HG03064 (cell line): ENCODE results near the gene MAPKAP1.
"Not testable (repeated sequence)": the region's sequence is repeated elsewhere in the genome, so short reads cannot be mapped to it uniquely, and the experiment has no call there.

Experiments used
- ATAC-seq: cut with Tn5 transposase; IDR thresholded peaks from one replicate; pipeline ENCODE4 v1.9.1; 2021; ENCODE audit warnings: low read depth; ENCODE audit not compliant: unreplicated experiment

MAPKAP1 gene

DNA sequence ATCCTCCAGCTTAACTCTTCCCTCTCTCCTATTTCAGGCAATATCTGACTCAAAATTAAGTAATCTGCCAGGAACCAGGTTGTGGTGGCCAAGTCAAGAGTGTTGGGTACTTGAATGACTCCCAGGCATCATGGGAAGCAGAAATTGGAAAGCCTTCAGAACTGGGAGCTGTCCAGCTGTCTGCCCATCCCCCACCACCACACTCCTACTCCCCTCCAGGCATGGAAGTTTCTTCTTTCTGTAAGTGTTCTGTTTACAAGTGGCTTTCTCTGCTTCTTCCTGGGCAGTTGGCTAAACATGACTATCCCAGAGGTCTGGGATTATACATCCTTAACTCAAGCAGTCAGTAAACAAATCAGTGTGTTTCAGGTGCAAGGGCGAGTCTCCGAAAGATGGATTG is 25.6 kb upstream of the MAPKAP1 start:
- no peak for ATAC-seq

DNA sequence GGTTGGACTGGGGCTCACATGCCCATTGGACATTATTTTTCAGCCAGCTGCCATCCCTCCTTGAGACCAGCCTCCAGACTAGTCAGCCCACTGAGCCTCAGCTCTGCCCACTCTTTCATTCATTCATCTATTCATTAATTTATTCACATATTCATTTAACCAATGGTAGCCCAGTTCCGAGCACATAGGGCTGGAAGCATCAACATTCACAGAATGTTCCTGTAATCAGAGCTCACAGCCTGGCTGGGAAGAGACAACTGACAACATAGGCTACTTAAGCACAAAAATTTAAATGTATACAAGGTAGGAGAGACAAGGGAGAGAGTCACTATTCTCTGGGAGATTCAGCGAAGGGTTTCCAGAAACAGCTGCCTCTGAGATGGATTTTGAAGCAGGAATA is 23.2 kb upstream of the MAPKAP1 start:
- ATAC-seq: no peak

DNA sequence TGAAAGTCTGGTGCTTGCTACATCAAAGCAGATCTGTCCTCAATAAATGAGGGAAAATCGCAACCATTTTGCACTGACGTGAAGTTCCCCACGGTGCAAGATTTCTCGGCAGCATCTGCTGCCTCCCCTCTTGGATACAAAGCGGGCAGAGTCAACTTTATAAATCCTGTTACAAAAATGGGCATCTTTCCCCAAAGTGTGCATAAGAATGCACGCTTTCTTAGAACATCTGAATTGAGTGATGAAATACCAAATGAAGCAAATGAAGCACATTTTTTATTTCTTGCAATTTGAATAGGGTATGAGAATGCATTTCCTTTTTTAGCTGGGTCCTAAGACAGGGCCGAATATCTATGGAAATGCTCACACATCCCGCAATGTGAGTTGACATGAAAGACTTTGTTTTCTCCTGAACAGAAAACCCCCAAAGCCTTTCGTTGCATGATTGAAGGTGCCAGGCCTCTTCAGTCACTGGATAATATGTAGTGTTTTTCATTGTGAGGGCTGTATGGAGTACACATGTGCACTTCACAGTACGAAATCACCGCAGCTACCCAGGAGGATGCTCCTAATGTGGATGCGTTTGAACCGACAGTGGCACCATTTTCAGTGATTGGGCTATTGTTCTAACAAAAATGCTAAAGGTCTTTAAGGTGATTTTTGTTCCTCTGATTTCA is 19.6 kb upstream of the MAPKAP1 start:
- no peak for ATAC-seq

DNA sequence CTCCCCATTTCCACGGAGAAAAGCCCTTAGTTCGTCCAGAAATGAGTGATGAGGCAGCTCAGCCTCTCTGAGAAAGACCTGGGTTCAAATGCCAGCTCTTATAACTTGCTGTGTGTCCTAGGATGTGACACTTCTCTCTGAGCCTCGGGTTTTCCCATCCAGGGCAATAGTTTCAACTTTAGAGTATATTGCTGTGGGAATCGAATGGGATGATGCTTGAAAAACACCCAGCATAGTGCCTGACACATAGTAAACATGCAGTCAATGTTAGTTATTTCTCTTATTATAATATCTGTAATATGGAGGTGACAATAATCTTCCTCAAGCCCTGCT is 430 bp upstream of the MAPKAP1 start:
- ATAC-seq: peak; percentile 15

DNA sequence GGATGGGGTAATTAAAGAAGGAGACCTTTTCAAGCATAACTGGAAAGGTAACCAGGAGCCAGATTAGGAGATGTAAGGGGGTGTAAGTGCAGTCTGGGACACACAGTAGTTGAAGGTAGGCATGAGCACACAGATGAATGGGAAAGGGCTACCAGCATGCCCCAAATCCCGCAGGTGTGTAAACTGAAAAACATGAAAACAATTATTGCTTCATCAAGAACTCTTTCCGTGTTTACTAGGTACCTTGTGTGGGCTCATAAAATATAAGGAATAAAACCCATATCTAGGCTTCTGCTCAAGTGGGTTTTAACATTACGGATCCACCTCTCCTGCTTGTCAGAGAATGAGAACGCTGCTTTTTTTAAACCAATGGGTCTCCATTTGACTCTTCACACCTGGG is 1.1 kb downstream of the MAPKAP1 start:
- ATAC-seq: no peak

DNA sequence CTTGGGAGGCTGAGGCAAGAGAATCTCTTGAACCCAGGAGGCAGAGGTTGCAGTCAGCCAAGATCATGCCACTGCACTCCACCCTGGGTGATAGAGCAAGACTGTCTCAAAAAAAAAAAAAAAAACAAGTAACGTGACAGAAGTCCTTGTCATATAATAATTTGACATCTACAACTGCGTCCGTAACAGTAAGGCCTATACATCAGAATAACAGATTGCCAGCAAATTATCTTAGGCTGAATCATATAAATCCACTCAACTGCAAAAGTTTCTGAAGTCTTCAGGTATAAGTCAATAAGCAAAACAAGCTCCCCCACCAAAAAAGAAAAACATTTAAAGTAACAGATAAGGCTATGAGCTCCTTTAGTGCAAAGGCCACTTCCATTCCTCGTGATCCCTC is 3.3 kb downstream of the MAPKAP1 start:
- ATAC-seq: no peak

DNA sequence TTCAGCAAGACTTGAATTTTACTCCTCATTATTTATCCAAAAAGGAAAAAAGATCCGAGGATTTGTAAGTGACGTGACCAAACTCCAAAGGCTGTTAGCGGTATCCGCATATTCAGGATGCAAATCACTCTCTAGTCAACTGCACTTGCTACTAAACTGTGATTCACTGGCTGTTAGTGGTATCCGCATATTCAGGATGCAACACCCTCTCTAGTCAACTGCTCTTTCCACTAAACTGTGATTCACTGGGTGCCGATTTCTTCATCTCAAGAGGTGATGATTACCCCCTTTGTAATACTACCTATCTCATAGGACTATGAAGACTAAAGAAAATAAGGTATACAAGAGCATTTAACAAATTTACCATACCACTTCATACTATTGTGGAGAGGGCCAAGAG is 5.7 kb downstream of the MAPKAP1 start:
- ATAC-seq: no peak

DNA sequence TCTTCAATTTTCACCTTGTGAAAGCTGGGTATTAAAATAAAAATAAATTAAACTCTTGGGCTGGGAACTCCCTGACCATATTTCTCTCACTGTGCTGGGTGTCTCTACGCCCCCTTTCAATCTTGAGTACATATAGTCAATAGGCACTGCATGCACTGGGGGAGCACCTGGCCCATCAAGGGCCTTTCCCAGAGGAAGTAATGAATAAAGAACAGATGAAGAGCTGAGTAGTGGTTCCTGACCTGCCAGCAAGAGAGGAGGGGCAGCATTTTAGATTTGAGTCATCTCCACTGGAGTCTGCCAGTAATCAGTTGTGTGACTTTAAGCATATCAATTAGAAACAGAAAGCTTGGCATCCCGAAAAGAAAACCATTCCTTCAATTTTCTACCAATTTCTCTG is 6.2 kb downstream of the MAPKAP1 start:
- ATAC-seq: peak; percentile 66

DNA sequence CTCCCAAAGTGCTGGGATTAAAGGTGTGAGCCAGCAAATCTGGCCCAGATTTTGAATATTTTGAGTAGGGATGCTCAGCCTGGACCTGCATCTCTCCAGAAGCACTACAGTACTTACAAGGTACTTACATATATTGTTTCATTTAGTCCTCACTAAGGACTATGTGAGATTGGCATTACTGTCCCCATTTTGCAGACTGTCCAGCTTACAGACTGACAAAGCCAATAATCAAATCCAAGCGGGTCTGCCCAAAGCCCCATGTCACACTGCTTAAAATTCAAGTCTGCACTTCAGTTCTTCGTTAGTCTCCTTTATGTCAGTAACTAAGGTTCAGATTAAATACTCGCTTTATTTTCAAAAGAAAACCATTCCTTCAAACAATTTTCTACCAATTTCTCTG is 7.1 kb downstream of the MAPKAP1 start:
- no peak for ATAC-seq

DNA sequence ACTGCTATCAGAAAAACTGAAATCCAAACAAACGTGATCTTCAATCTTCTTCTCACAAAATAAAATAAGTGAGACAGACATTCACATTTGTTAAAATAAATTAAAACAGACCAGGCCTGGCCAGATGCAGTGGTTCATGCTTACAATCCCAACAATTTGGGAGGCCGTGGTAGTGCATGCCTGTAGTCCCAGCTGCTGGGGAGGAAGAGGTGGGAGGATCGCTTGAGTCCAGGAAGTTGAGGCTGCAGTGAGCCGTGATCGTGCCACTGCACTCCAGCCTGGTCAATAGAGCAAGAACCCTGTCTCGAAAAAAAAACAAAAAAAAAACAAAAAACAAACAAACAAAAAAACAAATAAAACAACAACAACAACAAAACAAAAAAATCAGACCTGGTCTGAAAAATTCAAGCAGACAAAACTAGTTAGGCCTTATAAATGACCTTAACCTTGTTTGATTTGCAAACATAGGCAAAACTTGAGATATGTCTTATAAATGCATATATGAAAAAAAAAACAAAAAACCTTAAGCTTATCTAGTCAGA is 10.8 kb downstream of the MAPKAP1 start:
- ATAC-seq: no peak

DNA sequence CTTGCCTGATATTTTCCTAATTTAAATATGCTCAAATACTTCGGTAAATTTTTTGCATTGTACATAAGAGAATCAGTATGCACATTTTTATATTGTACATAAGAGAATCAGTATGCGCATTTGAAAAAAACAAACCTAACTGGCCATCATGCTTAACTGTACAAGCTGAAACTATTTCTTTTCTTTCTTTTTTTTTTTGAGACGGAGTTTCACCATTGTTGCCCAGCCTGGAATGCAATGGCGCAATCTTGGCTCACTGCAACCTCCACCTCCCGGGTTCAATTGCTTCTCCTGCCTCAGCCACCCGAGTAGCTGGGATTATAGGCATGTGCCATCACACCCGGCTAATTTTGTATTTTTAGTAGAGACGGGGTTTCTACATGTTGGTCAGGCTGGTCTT is 11.5 kb downstream of the MAPKAP1 start:
- not testable (repeated sequence) for ATAC-seq

DNA sequence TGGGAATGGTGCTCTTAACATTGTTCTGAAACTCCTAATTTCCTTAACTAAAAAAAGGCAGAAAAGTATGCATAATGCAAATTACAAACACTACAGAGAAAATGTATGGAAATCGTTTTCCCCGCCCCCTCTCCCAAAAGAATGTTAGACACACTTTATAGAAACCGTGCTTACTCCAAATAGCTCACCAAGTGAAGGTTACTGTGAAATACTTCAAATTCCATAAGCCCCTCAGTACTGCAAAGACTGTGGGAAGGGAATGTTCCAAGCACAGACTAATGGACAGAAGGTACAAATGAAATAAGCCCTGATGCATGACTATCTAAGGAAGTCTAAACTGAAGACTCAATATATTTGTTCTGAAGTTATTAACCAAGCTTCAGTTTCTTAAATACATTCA is 12.5 kb downstream of the MAPKAP1 start:
- ATAC-seq: no peak

DNA sequence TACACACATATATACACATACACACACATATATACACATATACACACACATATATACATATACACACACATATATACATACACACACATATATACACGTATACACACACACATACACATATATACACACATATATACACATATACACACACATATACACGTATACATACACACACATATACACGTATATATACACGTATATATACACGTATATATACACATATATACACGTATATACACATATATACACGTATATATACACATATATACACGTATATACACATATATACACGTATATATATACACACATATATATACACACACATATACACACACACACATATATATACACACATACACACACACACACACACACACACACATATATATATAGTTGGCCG is 13.5 kb downstream of the MAPKAP1 start:
- ATAC-seq: not testable (repeated sequence)

DNA sequence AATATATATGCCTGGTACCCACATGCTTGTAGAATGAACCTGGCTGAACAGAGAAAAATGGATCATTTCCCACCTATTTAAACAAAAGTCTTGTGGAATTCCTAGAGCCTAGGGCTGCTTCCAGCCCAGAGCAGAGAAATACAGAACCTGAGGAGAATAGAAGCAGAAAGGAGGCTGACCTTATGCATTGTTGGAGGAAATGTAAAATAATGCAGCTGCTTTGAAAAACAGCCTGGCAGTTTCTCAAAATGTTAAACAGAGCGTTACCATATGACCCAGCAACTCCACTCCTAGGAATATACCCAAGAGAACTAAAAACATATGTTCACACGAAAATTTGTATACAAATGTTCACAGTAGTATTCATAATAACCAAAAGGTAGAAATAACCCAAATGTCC is 15.1 kb downstream of the MAPKAP1 start:
- no peak for ATAC-seq

DNA sequence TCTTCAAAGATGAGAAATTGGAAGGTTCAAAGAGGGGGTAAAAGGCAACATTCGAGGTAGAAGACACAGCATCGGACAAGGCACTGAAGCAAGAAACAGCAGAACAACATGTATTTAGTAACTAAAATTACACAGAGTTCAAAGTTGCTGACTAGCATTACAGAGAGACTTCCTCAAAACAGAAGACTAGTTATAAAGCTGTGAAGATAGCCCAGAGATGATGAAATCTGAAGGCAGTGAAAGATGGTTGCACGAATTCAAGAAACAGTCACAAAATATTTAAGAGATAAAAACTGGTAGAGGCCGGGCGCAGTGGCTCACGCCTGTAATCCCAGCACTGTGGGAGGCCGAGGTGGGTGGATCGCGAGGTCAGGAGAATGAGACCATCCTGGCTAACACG is 16.3 kb downstream of the MAPKAP1 start:
- ATAC-seq: no peak

DNA sequence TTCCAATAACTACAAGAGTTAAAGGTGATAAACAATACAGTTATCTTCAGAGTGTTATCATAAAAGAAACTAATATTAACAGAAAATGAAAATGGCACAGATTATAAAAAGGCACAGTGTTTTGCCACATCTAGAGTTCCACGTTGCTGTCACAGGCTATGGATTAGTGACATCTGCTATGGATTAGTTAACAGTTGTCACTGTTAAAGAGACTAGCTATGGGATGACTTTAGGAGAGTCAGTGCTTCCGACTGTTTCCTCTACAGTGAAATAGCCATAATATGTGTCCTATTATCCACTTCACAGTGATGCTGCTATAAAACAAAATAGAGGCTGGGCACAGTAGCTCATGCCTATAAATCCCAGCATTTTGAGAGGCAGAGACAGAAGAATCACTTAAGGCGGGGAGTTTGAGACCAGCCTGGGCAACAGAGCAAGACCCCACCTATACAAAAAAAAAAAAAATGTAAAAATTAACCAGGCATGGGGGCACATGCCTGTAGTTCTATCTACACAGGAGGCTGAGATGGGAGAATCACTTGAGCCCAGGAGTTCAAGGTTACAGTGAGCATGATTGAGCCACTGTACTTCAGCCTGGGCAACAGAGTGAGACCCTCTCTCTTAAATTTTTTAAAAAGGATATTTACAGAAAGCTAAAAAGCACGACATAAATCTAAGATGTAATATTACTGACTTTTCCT is 19.7 kb downstream of the MAPKAP1 start:
- no peak for ATAC-seq

DNA sequence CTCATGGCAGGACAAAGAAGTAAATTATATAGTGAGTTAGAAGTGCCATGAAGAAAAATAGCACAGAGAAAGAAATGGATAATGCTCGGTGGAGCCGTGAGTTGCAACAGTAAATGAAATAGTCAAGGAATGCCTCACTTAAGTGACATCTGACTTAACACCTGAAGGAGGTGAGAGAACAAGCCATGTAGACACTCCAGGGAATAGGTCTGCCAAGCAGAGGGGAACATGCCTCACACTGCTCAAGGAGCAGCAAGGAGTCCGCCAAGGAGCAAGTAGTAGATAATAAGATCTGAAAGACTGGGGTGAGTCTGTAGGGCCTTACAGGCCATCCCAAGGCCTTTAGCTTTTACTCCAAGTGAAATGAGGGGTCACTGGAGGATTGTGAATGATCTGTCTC is 21.8 kb downstream of the MAPKAP1 start:
- ATAC-seq: no peak

DNA sequence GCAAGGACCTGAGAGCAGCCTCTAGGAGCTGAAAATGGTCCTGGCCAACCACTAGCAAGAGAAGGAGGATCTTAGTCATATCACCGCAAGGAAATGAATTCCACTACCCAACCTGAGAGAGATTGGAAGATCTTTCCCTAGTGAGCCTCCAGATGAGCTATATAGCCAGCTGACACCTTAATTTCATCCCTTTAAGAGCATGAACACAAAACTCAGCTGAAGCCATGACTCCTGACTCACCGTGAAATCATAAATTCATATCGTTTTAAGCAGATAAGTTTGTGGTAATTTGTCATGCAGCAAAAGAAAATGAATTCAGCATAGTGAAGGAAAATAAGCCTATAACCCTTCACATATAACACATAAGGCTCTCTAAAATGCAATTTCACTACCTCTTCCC is 23.5 kb downstream of the MAPKAP1 start:
- no peak for ATAC-seq

DNA sequence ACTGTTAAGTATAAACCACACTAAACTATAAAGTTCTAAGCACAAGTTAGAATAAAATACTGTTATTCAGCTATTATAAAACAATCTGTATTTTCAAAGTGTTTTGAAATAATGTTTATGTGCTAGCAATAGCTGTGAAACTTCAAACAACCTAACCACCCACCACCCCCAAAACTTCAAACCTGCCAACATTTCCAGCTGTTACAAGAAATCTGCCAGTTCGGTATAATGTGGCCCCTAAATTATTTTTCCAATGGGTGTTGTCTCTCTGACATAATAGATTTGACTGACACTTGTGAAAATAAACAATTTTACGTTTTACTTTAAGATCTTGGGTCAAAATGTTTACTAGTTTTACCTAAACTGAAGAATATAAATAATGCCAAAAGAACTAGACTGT is 24.7 kb downstream of the MAPKAP1 start:
- no peak for ATAC-seq

DNA sequence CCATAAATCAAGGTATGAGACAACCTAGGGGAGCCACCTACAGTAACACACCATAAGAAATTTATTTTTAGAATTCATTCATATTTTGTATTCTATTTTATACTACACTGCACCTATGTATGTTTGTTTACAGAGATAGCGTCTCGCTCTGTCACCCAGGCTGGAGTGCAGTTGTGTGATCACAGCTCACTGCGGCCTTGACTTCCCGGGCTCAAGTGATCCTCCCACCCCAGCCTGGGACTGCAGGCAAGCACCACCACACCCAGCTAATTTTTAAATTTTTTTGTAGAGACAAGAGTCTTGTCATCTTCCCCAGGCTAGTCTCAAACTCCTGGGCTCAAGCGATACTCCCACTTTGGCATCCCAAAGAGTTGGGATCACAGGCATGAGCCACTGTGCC is 25.4 kb downstream of the MAPKAP1 start:
- ATAC-seq: no peak

DNA sequence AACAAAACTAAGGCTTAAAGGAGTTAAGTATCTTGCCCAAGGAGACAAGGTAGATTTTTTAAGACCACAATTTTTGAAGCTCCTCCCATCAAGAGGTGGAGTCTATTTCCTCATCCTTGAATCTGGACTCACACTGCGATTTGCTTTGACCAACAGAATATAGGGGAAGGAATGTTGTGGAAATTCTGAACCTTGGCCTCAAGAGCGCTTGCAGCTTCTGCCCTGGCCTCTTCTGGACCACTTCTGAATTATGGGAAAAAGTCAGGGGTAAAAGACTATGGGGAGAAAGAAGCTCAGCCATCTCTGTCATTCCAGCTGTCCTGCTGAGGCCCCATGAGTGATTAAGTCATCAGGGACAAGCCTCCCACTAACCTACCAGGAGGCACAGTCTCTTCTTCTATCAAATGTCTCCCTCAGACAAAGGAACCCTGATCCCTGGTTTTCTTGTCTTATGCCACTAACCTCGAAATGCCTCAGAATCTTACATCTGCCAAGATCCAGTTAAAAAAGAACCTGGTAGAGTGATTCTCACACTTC is 25.9 kb downstream of the MAPKAP1 start:
- no peak for ATAC-seq

DNA sequence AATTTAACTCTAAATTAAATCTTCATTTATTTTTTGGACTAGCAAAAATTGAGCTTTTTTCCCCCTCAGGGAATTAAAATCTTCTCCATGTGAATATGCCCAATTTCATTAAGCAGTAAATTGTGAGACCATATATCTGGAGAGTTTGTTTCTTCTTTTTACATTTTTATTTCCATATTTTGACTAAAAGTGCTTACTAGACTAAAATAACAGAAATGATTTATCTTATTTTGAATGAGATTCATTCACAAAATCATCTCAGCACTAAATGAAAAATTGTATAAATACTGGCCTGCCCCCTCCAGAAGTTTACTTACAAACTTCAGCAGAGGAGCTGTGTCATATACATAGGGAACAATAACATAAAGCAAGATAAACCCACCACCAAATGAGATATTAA is 26.6 kb downstream of the MAPKAP1 start:
- ATAC-seq: no peak
